NOMO-1 (cell line): ENCODE results near the gene PRLR.

Source experiments
- DNase-seq, 2 experiments: peaks; one replicate each; lab custom pipeline; 2025; ENCODE audit not compliant: unreplicated experiment in 2 of 2; lab: John Stamatoyannopoulos, UW

The PRLR gene

DNA sequence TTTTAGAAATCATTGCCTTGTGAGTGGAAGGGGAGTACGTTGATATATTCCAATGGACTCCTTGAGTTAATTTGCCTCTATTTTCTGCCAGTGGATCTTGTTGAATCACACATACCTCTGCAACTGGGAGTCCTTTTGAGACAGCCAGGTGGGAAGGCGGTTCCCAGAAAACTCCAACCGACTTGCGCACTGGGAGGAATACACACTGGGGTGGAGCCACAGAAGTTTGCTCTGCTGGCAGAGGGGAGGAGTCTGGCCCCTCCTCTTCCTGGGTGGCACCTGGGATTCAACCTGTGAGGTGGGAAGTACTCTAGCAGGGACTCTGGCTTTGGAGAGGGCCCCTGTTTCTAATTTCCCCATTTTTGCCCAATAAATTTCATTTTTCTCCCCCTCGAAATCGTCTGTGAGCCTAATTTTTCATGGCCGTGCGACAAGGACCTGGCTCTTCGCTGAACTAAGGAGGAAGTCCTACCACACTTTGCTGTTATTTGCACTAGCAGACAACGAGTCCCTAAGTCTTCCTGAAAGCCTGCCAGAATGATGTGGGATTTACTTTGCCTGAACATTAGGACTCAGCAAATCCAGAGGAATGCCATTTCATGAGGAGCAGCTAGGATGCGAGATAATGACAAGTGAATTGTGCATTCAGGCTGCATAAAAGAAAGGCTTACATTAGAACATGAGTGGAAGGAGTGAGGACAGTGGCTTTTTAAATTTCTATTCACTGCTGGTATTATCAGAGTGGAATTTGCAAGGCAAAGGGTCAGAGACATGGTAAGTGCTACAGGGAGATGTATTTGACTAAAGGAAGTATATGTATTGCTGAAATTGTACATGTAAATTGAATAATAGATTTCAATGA is 67.2 kb downstream of the PRLR start:
- no peak for DNase-seq

DNA sequence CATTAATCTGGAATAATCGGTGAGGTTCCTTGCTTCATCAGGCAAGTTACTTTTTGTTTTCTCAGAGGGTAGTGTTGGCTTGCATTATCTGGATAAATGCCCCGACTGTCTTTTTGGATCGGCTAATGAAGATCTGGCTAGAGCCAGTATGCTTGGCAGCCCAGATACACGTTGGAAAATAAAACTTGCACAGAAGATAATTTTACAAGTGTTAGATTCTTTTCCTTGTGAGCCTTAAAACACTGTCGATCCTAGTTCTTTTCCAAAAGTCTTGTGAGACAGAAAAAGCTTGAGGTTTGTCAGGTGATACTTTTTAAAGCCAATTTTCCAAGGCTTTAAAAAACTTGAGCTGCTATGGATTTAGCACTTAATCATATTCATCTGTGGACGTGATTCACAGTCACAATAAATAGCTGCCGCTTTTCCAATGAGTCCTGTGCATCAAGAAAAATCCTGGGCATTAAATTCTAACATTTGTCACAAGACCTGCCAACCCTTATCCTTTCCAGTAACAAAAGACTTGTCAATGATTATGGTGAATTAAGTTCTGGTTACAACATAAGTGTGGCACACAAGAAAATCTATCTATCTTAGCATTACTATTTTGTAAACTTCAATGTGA is 68.5 kb downstream of the PRLR start:
- no peak for DNase-seq

DNA sequence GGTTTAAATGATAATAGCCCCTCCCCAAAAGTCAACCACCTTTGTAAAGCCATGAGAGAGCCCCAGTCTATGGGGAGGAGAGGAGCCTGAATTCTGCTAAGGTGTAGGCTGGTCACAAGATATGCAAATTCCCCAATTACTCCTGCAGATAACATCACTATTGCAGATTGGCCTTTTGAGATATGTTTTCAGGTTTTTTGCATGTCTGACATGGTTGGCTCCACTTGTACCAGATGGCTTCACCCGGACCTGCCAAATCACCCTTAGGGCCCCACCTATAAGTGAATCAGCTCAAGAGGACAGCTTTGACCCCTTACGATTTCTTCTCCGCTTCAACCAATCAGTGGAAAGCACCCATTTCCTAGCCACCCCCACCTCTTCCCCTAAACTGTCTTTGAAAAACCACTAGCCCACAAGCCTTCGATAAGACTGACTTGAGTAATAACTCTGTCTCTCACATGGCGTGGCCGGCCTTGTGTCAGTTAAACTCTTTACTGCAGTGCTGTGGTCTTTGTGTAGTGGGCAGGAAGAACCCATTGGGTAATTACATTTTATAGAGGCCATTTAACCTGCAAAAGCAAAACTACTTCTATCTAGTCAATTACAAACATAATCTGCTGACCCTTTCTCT is 69.7 kb downstream of the PRLR start:
- peak; percentile 92 to 94 for DNase-seq

DNA sequence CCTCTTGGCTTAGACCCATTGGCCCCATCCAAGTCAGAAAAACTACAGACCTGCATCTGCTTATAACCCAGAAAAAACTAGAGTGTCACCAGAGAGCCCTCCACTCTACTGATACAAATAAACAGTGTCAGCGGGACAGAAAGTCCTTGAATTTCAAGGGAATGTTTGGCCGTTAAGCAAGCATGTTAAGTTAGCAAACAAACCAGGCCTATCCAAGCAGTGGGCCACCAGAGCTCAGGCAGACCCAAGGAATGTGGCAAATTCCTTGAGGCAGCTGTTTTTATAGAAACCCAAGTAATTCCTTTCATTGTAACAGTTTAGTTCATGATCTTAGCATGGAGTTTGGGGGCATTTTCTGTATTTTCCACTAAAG is 70.9 kb downstream of the PRLR start:
- DNase-seq = no peak

DNA sequence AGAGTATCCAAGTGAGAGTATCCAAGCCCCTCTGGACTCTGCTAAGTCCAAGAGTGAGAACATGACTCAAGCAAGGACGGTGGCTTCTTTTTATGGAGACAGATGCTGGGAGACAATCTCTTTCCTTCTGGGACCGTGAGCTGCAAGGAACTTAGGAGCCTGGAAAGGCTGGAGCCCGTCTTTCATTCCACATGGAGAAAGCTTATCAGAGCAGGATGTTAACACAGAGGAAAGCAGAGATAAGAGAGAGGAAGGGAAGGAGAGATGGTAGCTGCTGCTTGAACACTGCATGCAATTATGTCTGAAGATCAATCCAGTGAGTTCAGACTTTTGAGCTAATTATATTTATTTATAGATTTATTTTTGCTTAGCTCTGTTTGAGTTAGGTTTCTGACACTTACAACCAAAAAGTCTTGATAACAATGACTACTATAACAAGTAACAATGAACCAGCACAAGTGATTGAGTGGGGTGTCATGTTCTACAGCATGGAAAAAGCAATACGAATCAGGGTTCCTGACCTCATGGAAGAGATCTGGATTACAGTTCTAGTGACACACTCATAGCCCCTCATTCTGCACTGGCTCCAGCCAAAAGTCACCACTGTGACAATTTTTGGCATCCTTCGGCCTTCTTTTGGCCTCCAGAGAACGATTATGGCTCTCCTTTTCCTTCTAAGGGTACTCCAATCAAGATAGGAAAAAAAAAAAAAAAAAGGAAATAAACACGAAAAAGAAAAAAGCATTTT is 71.5 kb downstream of the PRLR start:
- no peak for DNase-seq

DNA sequence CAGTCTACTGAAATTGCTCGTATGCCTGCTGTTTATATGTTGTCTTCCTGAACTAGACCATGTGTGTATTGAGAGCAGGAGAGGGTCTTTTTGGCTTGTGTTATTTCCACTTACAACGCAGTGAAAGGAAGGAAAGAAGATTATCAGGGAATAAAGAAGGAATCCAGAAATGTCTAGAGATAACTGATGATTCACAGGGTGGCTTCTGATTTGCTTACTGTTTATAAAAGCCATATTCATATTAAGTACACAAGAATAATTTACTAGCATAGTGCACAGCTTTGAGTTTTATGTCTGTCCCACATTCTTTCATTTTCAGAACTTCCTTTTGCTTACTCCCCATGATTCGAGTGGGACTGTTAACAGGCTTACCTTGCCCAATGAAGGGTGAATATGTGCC is 72.1 kb downstream of the PRLR start:
- no peak for DNase-seq

DNA sequence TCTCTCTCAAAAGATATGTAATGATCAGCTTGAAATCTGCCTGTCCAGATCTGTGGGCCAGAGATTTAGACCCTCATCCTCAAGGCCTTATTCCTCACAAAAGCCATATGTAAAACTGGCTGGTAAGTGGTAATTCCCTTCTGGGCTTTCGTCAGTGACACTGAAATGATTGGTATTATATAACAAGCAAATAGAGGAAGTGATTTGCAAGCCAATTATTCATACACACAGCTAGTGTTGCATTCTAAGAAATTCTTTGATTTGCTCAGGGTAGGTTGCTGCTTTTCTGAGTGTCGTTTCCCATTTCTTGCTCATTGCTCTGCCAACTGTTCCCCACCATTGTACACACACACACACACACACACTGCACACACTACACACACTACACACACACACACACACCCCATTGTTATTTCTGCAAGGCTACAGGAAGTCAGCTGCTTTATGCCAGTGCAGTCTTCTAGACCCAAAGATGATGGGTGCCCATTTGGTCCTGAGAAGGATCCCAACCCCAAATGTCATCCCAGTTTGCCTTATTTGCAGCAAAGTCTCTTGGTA is 76.8 kb downstream of the PRLR start:
- peak; percentile 47 to 85 for DNase-seq

DNA sequence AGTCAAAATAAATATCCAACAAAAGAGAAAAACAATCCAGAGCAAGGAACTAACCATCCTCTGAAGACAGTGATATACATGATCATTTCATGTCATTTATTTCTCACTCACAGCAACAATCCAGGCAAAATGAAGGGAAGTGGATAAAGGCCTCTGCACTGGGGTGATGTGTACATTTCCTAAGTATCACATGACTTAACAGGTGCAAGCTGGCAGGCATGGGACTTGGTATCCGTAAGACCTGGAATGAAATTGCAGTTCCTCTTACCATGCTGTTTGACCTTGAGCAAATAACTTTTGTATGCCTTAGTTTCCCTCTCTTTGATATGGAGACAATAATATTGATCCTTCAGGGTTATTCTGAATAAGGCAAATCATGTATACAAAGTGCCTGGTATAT is 77.6 kb downstream of the PRLR start:
- DNase-seq = no peak

DNA sequence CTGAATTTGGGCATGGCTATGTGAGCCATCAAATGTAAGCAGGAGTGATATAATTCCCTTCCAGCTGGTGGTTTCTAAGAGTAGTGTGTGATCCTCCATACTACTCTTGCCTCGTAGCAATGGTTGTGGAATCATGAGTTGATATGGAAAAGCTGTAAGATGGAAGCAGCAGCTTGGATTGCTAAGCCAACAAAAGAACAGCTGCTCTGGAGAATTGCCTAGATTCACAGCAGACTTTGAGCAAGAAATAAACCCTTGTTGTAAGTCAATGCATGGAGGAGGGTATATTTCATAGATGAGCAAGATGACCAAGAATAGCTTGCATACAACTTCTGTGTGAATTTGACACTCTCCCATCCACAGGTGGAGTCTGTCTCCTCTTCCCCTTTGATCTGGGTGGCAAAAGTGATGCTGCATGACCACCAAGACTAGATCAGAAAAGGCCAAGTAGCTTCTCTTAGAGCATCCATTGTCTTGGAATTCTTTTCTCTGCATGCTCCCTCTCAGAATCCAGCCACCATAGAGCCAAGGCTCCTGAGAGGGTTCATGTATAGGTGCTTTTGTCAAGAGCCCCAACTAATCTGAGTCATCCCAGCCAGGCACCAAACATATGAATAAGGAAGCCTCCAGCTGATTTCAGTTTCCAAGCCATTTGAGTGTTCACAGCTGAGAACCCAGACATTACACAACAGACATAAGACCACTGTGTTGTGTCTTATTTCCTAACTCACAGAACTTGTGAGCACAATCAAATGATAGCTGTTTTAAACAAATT is 79.0 kb downstream of the PRLR start:
- DNase-seq = peak; percentile 28 to 68

DNA sequence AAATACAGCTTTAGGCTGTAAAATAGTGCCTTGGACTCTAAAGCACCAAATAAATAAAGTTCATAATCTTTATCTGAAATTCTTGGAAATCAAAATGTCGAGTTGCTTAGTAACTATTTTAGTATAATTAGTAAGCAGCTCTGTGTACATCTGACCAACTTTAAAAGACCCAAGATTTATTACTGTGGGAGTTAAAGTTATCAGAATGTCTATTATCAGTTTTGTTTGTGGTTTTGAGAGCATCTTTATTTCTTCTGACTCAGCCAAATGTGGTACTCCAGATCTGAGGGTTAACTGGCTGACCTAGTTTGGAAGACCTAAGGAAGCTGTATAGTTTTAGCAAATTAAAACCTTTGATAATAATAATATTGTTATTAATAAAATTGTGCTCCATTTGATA is 81.2 kb downstream of the PRLR start:
- DNase-seq = no peak

DNA sequence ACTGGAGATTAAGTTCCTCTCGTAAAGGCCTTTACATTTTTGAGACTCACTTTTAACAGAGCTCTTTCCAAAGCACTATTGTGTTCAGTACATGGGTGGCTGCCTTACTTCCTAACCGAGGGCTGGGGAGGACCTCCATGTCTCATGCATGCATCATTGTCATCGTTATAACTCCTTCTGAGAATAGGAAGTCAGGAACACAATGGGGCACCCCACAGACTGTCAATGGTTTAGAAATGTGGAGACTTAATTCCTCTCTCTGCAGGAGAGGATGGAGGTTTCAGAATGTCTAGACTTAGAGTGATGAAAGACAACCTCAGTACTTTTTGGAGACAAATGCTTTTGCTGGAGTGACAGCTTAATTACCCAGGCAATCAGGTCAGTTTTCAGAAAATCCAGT is 83.9 kb downstream of the PRLR start:
- DNase-seq = no peak

DNA sequence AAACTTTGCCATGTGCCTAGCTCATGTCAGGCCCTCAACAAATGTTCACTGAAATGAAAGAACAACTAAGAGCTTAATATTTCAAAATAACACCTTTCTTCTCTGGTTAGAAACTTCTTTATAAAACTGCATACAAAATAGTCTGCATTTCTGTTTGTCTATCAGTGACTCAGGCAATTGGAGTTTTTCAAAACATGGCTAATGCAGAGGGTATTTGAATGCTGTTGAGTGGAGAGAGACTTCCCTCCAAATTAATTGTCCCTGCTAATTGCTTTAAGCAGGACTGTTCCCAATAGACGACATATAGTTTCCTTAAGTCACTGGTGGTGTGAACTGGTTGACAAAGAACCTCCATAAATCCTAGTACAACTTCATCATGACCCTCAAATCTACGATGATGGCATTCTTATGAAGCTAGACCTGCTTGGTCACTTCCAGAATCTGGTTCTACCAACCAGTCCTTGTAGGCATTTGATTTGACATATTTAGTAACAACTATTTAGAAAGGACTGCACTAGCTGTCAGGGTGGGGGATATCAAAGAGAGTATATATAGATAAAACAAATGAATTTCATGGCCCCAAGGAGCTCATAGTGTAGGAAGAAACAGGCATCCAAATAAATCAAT is 84.5 kb downstream of the PRLR start:
- no peak for DNase-seq

DNA sequence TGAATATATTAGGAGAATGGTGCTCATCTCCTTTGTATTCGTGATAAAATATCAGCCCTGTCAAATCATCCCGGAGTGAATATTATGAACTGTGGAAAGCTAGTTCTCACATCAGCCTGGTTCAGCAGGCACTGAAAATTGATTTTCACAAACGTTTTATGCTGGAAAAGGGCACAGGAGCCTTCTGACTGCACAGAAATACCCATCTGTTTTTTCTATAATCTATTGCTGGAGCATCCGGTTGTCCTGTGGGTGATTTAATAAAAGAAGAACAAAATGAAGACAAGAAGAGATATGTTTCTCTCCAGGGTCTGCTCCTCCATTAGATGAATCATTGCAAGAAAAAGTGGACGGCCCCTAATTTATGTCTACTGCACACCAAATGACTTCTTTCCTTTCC is 85.3 kb downstream of the PRLR start:
- DNase-seq = no peak

DNA sequence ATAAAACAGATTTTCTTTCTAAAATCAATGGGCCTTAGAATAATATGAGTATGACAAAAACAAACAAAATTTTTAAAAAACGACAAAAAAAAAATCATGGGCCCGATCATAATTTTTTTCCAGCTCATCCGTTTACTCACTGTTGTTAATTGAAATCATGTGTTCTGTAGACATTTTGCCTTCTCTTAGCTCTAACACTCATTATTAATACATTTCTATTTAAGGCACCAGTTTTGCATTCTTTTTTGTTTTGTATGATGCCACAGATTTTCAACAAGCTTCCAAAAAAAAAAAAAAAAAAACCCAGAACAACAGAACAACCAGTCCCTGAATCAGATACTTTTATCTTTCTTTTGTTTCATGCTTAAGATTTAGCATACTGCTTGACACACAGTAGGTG is 86.4 kb downstream of the PRLR start:
- DNase-seq = no peak

DNA sequence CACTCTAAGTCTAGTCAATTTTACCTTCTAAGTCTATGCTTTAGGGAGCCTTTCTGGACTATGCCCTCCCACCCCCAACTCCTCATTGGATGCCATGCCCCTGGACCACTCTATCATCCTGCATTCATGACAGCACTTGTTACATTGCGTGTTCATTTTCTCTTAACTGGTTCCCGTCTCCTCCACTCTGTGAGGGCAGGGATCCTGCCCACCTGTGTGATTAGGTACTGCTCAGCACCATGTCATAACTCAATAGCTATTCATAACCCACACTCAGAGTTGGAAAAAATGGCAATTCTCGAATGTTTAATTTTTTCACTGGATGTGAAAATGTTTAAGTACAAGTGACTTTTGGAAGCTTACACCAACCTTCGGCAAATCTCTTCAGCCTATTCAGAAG is 88.5 kb downstream of the PRLR start:
- no peak for DNase-seq

DNA sequence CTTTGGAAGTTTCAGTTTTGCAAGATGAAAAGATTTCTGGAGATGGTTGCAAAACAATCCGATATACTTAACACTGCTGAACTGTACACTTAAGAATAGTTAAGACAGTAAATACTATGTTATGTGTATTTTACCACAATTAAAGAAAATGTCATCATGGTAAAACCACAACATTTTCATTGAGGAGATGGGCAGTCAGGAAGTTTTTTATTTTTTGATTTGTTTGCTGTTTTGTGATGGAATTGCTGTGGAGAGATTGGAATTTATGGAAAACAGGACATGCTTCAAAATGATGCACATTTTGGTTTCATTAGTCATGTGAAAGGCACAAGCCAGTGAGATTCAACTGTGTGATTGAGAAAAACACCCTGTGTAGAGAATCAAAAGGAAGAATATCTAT is 92.1 kb downstream of the PRLR start:
- DNase-seq = no peak

DNA sequence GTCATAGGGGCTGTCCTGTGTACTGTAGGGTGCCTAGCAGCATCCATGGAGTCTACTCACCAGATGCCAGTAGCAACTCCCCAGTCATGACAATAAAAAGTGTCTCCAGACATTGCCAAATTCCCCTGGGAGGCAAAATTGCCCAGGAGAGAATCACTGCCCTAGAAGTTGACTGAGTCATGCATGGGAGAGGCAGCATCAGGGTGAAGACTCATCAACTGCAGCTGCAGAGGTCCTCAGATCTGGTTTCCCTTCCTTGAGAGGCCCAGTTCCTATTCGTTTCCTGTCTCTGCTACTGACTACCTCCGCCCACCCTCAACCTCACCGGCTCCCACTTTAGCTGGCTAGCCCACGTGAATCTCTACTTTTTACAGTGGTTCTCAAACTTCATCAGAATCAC is 93.9 kb downstream of the PRLR start:
- DNase-seq = peak; percentile 27 to 53

DNA sequence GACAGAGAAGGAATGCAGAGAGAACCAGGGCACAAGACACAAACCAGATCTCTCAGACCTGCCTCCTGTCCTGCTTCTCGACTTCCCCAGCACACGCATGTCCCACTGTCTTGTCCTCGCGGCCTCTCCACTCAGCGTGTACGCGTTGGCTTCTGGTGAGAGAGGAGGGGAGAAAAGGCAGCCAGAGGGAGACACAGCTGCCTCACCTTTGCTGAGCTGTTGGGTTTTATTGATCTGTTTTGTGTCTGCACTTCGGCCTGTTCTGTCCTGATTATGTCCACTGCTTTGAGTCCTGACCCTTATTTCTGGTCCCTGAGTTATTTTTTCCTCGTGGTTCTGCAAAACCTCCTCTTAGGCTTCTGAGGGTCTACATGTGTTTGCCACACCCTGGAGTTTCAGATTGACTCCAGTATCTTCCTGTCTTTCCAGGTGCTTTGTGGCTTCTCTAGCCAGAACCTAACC is 95.0 kb downstream of the PRLR start:
- no peak for DNase-seq

DNA sequence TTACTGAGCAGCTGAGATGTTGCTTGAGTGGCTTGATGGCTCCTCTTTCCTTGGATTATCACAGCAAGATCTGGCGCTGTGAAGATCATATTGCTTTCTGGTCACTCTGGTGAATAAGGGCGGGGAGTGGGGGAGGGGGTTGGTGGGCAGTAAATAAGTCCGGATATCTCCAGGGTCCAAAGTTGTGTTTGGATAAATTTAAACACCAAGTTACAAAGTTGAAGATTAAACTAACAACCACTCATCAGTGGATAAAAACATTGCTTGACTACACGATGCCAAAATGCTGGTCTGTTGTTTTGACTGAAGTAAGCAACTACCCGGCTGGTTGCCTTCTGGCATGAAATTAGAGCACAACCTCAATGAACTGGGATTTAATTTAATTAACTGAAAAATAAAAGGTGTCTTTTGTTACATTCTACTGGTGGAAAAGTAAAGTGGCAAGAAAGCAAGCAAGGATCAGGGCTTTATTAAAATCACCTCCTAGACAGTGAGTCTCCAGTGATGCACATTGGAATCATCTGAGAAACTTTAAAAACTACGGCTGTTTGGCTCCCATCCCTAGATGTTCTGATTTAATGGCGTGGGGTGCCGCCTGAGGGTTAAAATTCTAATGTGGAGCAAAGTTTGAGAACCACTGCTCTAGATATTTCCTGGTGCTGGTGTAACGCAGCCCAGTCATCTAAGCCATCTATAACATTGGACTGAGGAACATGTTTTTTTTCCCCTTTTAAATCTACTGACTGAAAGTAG is 95.8 kb downstream of the PRLR start:
- no peak for DNase-seq
